Skeletal muscle cell (primary cell): ENCODE data around the gene TNPO2.

Experiments used
- DNase-seq: peaks from one replicate; pipeline ENCODE4 v3.0.0-alpha.2; 2010; ENCODE audit warnings: low read depth
- H3K4me3 ChIP-seq: 2 replicates; pipeline ENCODE4 v1.5.1; 2011; ENCODE audit warnings: low read depth, mild to moderate bottlenecking, control low read depth, low read length, moderate library complexity

TNPO2 gene

GRCh38 chr19:12723641-12724426 lies at the start of gene TNPO2:
TNPO2 (minus strand) TSS chr19:12723932; CDS start chr19:12720977, 2,955 bp downstream.
- H3K4me3 ChIP-seq = peak within 1 kb of the TSS; percentile 75

GRCh38 chr19:12772323-12772722 lies 48.6 kb upstream of the TNPO2 start:
- no peak for DNase-seq
- H3K4me3 ChIP-seq = no peak overlapping the region

More at GRCh38 chr19:12723641-12724426, at the start of gene TNPO2:
- no peak for DNase-seq

- no peak for DNase-seq
- no peak overlapping the region for H3K4me3 ChIP-seq
Measured at GRCh38 chr19:12770922-12771321, 47.2 kb upstream of the TNPO2 start.

GRCh38 chr19:12769689-12770088 lies 46.0 kb upstream of the TNPO2 start:
- DNase-seq = no peak
- H3K4me3 ChIP-seq = no peak overlapping the region

GRCh38 chr19:12767666-12768065 lies 43.9 kb upstream of the TNPO2 start:
- H3K4me3 ChIP-seq = no peak overlapping the region
- no peak for DNase-seq

- no peak overlapping the region for H3K4me3 ChIP-seq
- DNase-seq = no peak
Measured at GRCh38 chr19:12767150-12767549, 43.4 kb upstream of the TNPO2 start.

- H3K4me3 ChIP-seq = peak overlapping the region; percentile 57
- DNase-seq = no peak
Measured at GRCh38 chr19:12766051-12766521, 42.4 kb upstream of the TNPO2 start.

GRCh38 chr19:12764698-12765097 lies 41.0 kb upstream of the TNPO2 start:
- H3K4me3 ChIP-seq = no peak overlapping the region
- DNase-seq = no peak

- DNase-seq = no peak
- H3K4me3 ChIP-seq = no peak overlapping the region
Measured at GRCh38 chr19:12763100-12763499, 39.4 kb upstream of the TNPO2 start.

GRCh38 chr19:12759686-12760085 lies 36.0 kb upstream of the TNPO2 start:
- no peak for DNase-seq
- no peak overlapping the region for H3K4me3 ChIP-seq

GRCh38 chr19:12757544-12758274 lies 34.0 kb upstream of the TNPO2 start:
- H3K4me3 ChIP-seq = peak overlapping the region; percentile 45
- no peak for DNase-seq

- no peak for DNase-seq
- H3K4me3 ChIP-seq = no peak overlapping the region
Measured at GRCh38 chr19:12756150-12756883, 32.6 kb upstream of the TNPO2 start.

GRCh38 chr19:12754465-12755196 lies 30.9 kb upstream of the TNPO2 start:
- DNase-seq = no peak
- H3K4me3 ChIP-seq = no peak overlapping the region

- DNase-seq = no peak
- no peak overlapping the region for H3K4me3 ChIP-seq
Measured at GRCh38 chr19:12752056-12752781, 28.5 kb upstream of the TNPO2 start.

GRCh38 chr19:12751635-12752034 lies 27.9 kb upstream of the TNPO2 start, which contains the start of gene BEST2:
BEST2 (plus strand) TSS chr19:12751791; CDS start chr19:12752593, 802 bp downstream.
- DNase-seq = no peak
- H3K4me3 ChIP-seq = no peak within 1 kb of the TSS

- no peak for DNase-seq
Measured at GRCh38 chr19:12750851-12751250, 27.1 kb upstream of the TNPO2 start.

GRCh38 chr19:12749938-12750521 lies 26.3 kb upstream of the TNPO2 start:
- DNase-seq = no peak
- no peak overlapping the region for H3K4me3 ChIP-seq

More at GRCh38 chr19:12750851-12751250, 27.1 kb upstream of the TNPO2 start:
- H3K4me3 ChIP-seq = no peak overlapping the region

- no peak for DNase-seq
- H3K4me3 ChIP-seq = no peak overlapping the region
Measured at GRCh38 chr19:12748489-12748888, 24.8 kb upstream of the TNPO2 start.
